DOHH2 (cell line): ENCODE measurements around the gene CCDC40.

Experiments used
- H3F3A ChIP-seq: fragments of 200-600 bp; sonication (generic), shearing (Covaris generic); 2 replicates; pipeline ENCODE4 v1.6.0; 2016; ENCODE audit warnings: antibody characterized with exemption, mild to moderate bottlenecking; ENCODE audit not compliant: control insufficient read depth, insufficient read depth
- H3K27ac ChIP-seq: fragments of 200-600 bp; sonication (generic); 2 replicates; pipeline ENCODE4 v1.5.1; 2014; ENCODE audit warnings: low read depth, mild to moderate bottlenecking, low read length, moderate library complexity
- H3K27me3 ChIP-seq: fragments of 200-600 bp; sonication (generic); 2 replicates; pipeline ENCODE4 v1.6.1; 2014; ENCODE audit warnings: mild to moderate bottlenecking, low read length, mixed read lengths; ENCODE audit not compliant: control insufficient read depth
- H3K36me3 ChIP-seq: fragments of 200-600 bp; sonication (generic); 2 replicates; pipeline ENCODE4 v1.6.1; 2014; ENCODE audit warnings: mild to moderate bottlenecking, low read length, moderate library complexity, mixed read lengths; ENCODE audit not compliant: control insufficient read depth
- H3K4me1 ChIP-seq: fragments of 200-600 bp; sonication (generic); 2 replicates; pipeline ENCODE4 v1.6.1; 2014; ENCODE audit warnings: mild to moderate bottlenecking, low read length, mixed read lengths; ENCODE audit not compliant: control insufficient read depth
- H3K4me2 ChIP-seq: fragments of 200-600 bp; sonication (generic); 2 replicates; pipeline ENCODE4 v1.6.0; 2014; ENCODE audit warnings: mild to moderate bottlenecking, low read length, moderate library complexity
- H3K4me3 ChIP-seq: fragments of 200-600 bp; sonication (generic); 2 replicates; pipeline ENCODE4 v1.5.1; 2014; ENCODE audit warnings: mild to moderate bottlenecking, low read length, mixed read lengths
- H3K79me2 ChIP-seq: fragments of 200-600 bp; sonication (generic); 2 replicates; pipeline ENCODE4 v1.6.1; 2014; ENCODE audit warnings: mild to moderate bottlenecking, low read length, mixed read lengths; ENCODE audit not compliant: control insufficient read depth
- H3K9me2 ChIP-seq: fragments of 200-600 bp; sonication (generic); replicated peaks from 2 replicates; pipeline ENCODE4 v1.6.1; 2014; ENCODE audit warnings: mild to moderate bottlenecking, low read length, mixed read lengths; ENCODE audit not compliant: control insufficient read depth
- H3K9me3 ChIP-seq: fragments of 200-600 bp; sonication (generic); 2 replicates; pipeline ENCODE4 v1.6.1; 2014; ENCODE audit warnings: antibody characterized with exemption, low read length, mixed read lengths; ENCODE audit not compliant: control insufficient read depth, insufficient read depth
- H4K20me1 ChIP-seq: fragments of 200-600 bp; sonication (generic); 2 replicates; pipeline ENCODE4 v1.6.0; 2014; ENCODE audit warnings: low read depth, mild to moderate bottlenecking, antibody characterized with exemption, low read length, moderate library complexity; ENCODE audit not compliant: control insufficient read depth, insufficient read depth
- EZH2phosphoT487 ChIP-seq: fragments of 200-600 bp; sonication (generic); IDR thresholded peaks from 2 replicates; pipeline ENCODE4 v1.6.1; 2017; ENCODE audit warnings: borderline replicate concordance, mild to moderate bottlenecking, antibody characterized with exemption, low read length, moderate library complexity, mixed read lengths
- TF ChIP-seq, protein P1 (sequence below): fragments of 200-600 bp; sonication (generic); IDR thresholded peaks from one replicate; pipeline ENCODE4 v1.5.1; 2014; ENCODE audit warnings: antibody characterized with exemption, mild to moderate bottlenecking, low read depth, low read length; ENCODE audit not compliant: poor library complexity, severe bottlenecking

CCDC40 gene

DNA sequence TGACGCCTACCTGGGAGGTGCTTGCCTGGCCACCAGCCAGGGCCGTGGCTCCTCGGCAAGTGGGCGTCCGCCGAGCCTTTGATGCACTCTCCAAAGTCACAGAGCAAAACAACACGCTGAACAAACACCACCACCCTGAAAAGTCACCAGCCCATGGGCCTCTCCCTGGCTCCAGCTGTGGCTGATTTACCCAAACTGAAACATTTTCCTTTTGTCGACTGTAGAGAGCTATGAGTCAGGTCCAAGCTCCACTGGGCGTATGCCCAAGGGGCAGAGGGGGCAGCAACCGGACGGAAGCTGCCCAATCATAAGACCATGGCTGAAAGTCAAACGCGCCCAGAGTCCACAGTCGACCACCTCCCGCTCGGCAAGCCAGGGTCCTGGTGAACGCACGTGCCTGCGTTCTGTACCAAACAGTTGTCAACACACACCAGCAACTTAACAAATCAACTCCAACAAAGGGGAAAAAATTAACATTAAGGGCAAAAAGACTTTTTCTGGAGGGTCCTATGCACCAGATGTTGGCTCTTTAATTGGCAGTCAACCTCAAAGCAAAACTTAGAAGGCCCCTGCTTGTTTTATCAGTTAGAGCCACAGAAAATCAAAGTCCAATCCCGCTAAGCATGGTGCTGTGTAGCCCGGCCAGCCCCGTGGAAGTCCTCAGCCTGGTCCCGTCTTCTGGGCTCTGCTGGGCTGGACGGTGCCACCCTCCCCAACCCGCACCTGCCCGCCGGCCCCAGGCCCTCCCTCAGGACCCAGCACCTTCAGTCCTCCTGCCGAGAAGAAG, 48.1 kb upstream of the CCDC40 start:
- no peaks in the 10 kb centered on the region for H3F3A ChIP-seq
- H3K4me1 ChIP-seq, result no peaks in the 10 kb centered on the region
- no peaks in the 10 kb centered on the region for H4K20me1 ChIP-seq
- H3K4me2 ChIP-seq, result no peak overlapping the region
- no peaks in the 10 kb centered on the region for H3K9me2 ChIP-seq
- TF ChIP-seq, protein P1, sequence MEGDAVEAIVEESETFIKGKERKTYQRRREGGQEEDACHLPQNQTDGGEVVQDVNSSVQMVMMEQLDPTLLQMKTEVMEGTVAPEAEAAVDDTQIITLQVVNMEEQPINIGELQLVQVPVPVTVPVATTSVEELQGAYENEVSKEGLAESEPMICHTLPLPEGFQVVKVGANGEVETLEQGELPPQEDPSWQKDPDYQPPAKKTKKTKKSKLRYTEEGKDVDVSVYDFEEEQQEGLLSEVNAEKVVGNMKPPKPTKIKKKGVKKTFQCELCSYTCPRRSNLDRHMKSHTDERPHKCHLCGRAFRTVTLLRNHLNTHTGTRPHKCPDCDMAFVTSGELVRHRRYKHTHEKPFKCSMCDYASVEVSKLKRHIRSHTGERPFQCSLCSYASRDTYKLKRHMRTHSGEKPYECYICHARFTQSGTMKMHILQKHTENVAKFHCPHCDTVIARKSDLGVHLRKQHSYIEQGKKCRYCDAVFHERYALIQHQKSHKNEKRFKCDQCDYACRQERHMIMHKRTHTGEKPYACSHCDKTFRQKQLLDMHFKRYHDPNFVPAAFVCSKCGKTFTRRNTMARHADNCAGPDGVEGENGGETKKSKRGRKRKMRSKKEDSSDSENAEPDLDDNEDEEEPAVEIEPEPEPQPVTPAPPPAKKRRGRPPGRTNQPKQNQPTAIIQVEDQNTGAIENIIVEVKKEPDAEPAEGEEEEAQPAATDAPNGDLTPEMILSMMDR, result no peak
- no peak for TF ChIP-seq EZH2phosphoT487
- no peak overlapping the region for H3K4me3 ChIP-seq
- H3K36me3 ChIP-seq, result no peaks in the 10 kb centered on the region
- no peak overlapping the region for H3K27ac ChIP-seq
- H3K79me2 ChIP-seq, result no peaks in the 10 kb centered on the region
- H3K27me3 ChIP-seq, result peaks cover 3% of the 10 kb centered on the region
- no peaks in the 10 kb centered on the region for H3K9me3 ChIP-seq

DNA sequence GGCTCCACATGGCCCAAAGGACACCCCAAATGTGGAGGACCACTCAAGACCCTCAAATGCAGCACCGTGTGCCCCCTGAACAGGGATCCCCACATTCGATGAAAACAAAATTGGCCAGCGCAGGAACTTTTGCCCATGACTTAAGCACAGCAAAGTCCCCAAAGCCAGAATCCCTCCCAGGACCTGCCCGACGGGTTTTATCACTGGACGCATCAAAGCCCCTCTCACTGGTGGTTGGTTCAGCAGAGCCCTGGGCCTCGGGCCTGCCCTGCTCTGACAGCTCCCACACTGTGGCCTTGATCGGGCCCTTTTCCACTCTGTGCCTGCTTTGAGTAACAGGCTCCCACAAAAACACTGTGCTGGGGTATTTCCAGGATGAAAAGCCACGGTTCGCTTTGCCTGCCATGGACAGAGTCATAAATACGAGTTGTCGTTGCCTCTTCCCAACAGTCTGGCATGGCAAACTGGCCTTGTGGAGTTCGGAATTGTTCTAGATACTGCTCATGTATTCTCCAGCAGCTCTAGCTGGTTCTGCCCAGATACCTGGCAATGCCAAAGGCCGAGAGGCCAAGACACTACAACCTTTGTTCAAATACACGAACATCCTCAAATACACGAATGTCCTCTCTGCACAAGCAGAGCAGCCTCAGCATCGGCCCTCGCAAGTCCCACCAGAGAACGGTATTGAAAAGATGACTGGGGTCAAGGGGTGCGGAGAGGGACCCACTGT, 47.2 kb upstream of the CCDC40 start:
- H3K36me3 ChIP-seq, result no peaks in the 10 kb centered on the region
- no peak overlapping the region for H3K4me2 ChIP-seq
- H3K27ac ChIP-seq, result no peak overlapping the region
- H3K79me2 ChIP-seq, result no peaks in the 10 kb centered on the region
- no peaks in the 10 kb centered on the region for H3F3A ChIP-seq
- H3K4me3 ChIP-seq, result no peak overlapping the region
- no peaks in the 10 kb centered on the region for H4K20me1 ChIP-seq
- H3K9me3 ChIP-seq, result no peaks in the 10 kb centered on the region
- peaks cover 4% of the 10 kb centered on the region; the same call in 1 of the 2 replicates for H3K4me1 ChIP-seq
- peaks cover 6% of the 10 kb centered on the region for H3K27me3 ChIP-seq
- H3K9me2 ChIP-seq, result no peaks in the 10 kb centered on the region
- TF ChIP-seq, protein P1, result no peak
- TF ChIP-seq EZH2phosphoT487, result no peak

DNA sequence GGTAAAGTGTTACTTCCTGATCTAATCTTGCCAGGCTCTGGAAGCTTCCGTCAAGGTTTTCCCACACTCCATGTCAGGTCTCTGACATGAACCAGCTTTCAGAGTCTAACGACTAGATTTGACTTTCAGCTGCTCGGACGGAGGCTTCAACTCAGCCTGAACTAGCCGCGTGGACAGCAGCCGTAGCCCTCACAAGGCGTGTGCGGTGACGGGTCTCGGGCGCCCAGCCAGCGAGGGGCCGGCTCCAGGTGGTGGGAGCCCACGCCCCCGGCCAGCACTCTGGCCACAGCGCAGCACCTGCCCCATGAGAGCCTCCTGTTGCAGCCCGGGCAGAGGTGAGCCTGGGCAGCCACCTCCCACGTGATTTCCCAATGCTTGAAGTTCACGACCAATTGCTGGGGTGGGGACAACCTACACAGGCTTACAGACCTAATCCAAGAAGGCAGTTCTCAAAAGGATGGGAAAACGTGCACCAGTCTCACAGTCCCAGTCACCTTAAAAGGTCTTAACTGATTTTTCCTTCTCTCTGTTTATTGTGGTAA, 46.3 kb upstream of the CCDC40 start:
- Histone ChIP-seq H4K20me1 (no peaks in the 10 kb centered on the region), H3K9me2 (no peaks in the 10 kb centered on the region), H3K4me3 (no peak overlapping the region), H3K27me3 (peaks cover 6% of the 10 kb centered on the region), H3K4me2 (no peak overlapping the region), H3K27ac (no peak overlapping the region), H3F3A (no peaks in the 10 kb centered on the region), H3K36me3 (no peaks in the 10 kb centered on the region), H3K79me2 (no peaks in the 10 kb centered on the region), H3K4me1 (peaks cover 4% of the 10 kb centered on the region; the same call in 1 of the 2 replicates), H3K9me3 (no peaks in the 10 kb centered on the region)
- TF ChIP-seq, protein P1, result no peak
- TF ChIP-seq EZH2phosphoT487, result no peak
